GM12878 (cell line): ENCODE measurements around the gene PTPRD. TPM values are rescaled to one million over a fixed set of nuclear protein-coding genes. Genes with fewer than 3 reads are reported as not detected.

Experiments used
- ATAC-seq: fragments of 200-7000 bp; cut with Tn5 transposase; 3 replicates; pipeline ENCODE4 v1.9.1; 2020; ENCODE audit warnings: mild to moderate bottlenecking, moderate library complexity
- BruUV-seq: library from RNA; stranded (reverse); fragments of 400-500 nt; replicated peaks from 2 replicates; lab custom pipeline; 2021; lab: Mats Ljungman, UMichigan
- CTCF ChIA-PET: fragments of 300-600 bp; sonication (Branson Sonifier 250); formaldehyde crosslinking; extraction: SDS; loops from one replicate; lab custom pipeline; 2021; ENCODE audit warnings: inconsistent platforms; lab: Yijun Ruan, JAX
- POLR2A ChIA-PET: fragments of 350-600 bp; formaldehyde crosslinking; extraction: SDS; loops from one replicate; lab custom pipeline; 2021; ENCODE audit warnings: inconsistent platforms; lab: Charles Lee
- RAD21 ChIA-PET: fragments of 300-600 bp; sonication (Branson Sonifier 250); formaldehyde crosslinking; loops from one replicate; lab custom pipeline; 2023; ENCODE audit warnings: antibody characterized with exemption; ENCODE audit not compliant: unreplicated experiment; lab: Charles Lee
- SMC1A ChIA-PET: fragments of 300-600 bp; sonication (Branson Sonifier 250); formaldehyde crosslinking; loops from one replicate; lab custom pipeline; 2023; ENCODE audit not compliant: unreplicated experiment, uncharacterized antibody; lab: Charles Lee
- DNase-seq: peaks from one replicate; pipeline ENCODE4 v3.0.0-alpha.2; 2011; ENCODE audit warnings: low read depth, low spot score
- FAIRE-seq: peaks from 3 replicates; lab custom pipeline; 2011; peaks lifted over from hg19 to GRCh38; lab: Jason Lieb, UNC
- H2AFZ ChIP-seq: 2 replicates; pipeline ENCODE4 v1.6.0; 2011; ENCODE audit warnings: low read depth, low read length, control low read depth; ENCODE audit not compliant: control insufficient read depth
- H3K27ac ChIP-seq: 2 replicates; pipeline ENCODE4 v1.5.1; 2011; ENCODE audit warnings: control low read depth; ENCODE audit not compliant: control insufficient read depth, insufficient read depth
- H3K27me3 ChIP-seq, 2 experiments: replicated peaks in 1 of 2; 2 replicates each; pipeline versions ENCODE4 v1.6.0 to v1.6.1; 2011; ENCODE audit warnings: low read length in 1 of 2; ENCODE audit not compliant: control insufficient read depth in 2 of 2, insufficient read depth in 2 of 2
- H3K36me3 ChIP-seq, 2 experiments: 2 replicates each; pipeline ENCODE4 v1.5.1; 2011; ENCODE audit warnings: low read length in 1 of 2; ENCODE audit not compliant: control insufficient read depth in 2 of 2, insufficient read depth in 2 of 2
- H3K4me1 ChIP-seq: 2 replicates; pipeline ENCODE4 v1.6.1; 2011; ENCODE audit warnings: mild to moderate bottlenecking, low read length, moderate library complexity, mixed read lengths; ENCODE audit not compliant: control insufficient read depth, insufficient read depth
- H3K4me2 ChIP-seq: 2 replicates; pipeline ENCODE4 v1.6.0; 2011; ENCODE audit warnings: control low read depth; ENCODE audit not compliant: control insufficient read depth, insufficient read depth
- H3K4me3 ChIP-seq: fragments of 200-600 bp; sonication (generic); 2 replicates; pipeline ENCODE4 v1.5.1; 2016
- H3K79me2 ChIP-seq: 2 replicates; pipeline ENCODE4 v1.6.0; 2011; ENCODE audit warnings: low read length; ENCODE audit not compliant: control insufficient read depth, insufficient read depth
- H3K9ac ChIP-seq: 2 replicates; pipeline ENCODE4 v1.8.0; 2011; ENCODE audit warnings: low read length, control low read depth, mixed read lengths; ENCODE audit not compliant: control insufficient read depth, insufficient read depth
- H3K9me3 ChIP-seq: replicated peaks from 3 replicates; pipeline ENCODE4 v1.5.1; 2011; ENCODE audit warnings: mild to moderate bottlenecking, low read length; ENCODE audit not compliant: control insufficient read depth, insufficient read depth
- H4K20me1 ChIP-seq: 2 replicates; pipeline ENCODE4 v1.6.0; 2011; ENCODE audit not compliant: control insufficient read depth, insufficient read depth
- CEBPB ChIP-seq, 2 experiments: fragments of 150-350 bp in 1 of 2; IDR thresholded peaks; 2 replicates each; pipeline ENCODE4 v1.6.1; 2012 to 2014; ENCODE audit warnings: low read depth in 2 of 2, low read length in 2 of 2, borderline replicate concordance in 1 of 2, inconsistent platforms in 1 of 2
- CHD4 ChIP-seq: fragments of 200-600 bp; sonication (generic); IDR thresholded peaks from 2 replicates; pipeline ENCODE4 v1.6.1; 2016; ENCODE audit warnings: mild to moderate bottlenecking
- MYB ChIP-seq: fragments of 150-350 bp; IDR thresholded peaks from 2 replicates; pipeline ENCODE4 v1.6.1; 2014; ENCODE audit warnings: mild to moderate bottlenecking, low read depth, low read length, borderline replicate concordance
- NFYB ChIP-seq: IDR thresholded peaks from 2 replicates; pipeline ENCODE4 v1.6.1; 2011; ENCODE audit warnings: low read depth, mild to moderate bottlenecking, low read length, improper control_type of control experiment, moderate library complexity; ENCODE audit not compliant: insufficient read depth
- SMAD5 ChIP-seq: IDR thresholded peaks from 2 replicates; pipeline ENCODE4 v1.6.1; 2016; ENCODE audit warnings: antibody characterized with exemption, low read depth
- WGBS: methylation state at CpG from one replicate; pipeline ENCODE4 v1.1.6; 2016; ENCODE audit warnings: low lambda C conversion rate; ENCODE audit not compliant: insufficient replicate concordance, insufficient coverage; ENCODE audit errors: missing lambda C conversion rate; 5-methylcytosine and 5-hydroxymethylcytosine counted together
- in situ Hi-C: fragments of 300-500 bp; cut with MboI; formaldehyde crosslinking; loops from 9 replicates; pipeline ENCODE4 v1.14.3; 2018; ENCODE audit warnings: mixed read lengths
- intact Hi-C: fragments of 100-400 bp; cut with micrococcal nuclease; formaldehyde crosslinking; loops from one replicate; pipeline ENCODE4 v1.14.2; 2022; ENCODE audit not compliant: unreplicated experiment
- polyA plus RNA-seq, 11 experiments: library from polyadenylated mRNA; depleted of rRNA in 4 of 11; unstranded in 6 of 11; stranded (reverse) in 5 of 11; fragments of >200 nt; fragmentation: Nextera tagmentation in 4 of 11; fragmentation: Illumina TruSeq in 1 of 11; extraction: Ambion mirVana in 4 of 11; extraction: Trizol in 1 of 11; gene quantifications; 1 replicate in 1 of 11; 2 replicates in 10 of 11; pipeline versions ENCODE4 v1.2.1 to v1.2.3, GENCODE V29; 2011 to 2016; ENCODE audit warnings: inconsistent platforms in 2 of 11, missing spikeins in 2 of 11, low read depth in 1 of 11
- total RNA-seq, 4 experiments: library from RNA; depleted of rRNA in 3 of 4; stranded (reverse); fragments of >200 nt in 3 of 4; fragmentation: Illumina TruSeq in 1 of 4; extraction: Trizol in 1 of 4; gene quantifications; 2 replicates each; pipeline versions ENCODE4 v1.2.1 to v1.2.3, GENCODE V29; 2013 to 2021
- TF ChIP-seq, protein P1 (sequence below): IDR thresholded peaks from 2 replicates; pipeline ENCODE4 v1.6.1; 2012; ENCODE audit warnings: mild to moderate bottlenecking, low read depth, low read length
- TF ChIP-seq, protein P2 (sequence below): fragments of 150-350 bp; IDR thresholded peaks from 2 replicates; pipeline ENCODE4 v1.6.1; 2016; ENCODE audit warnings: low read depth, low read length
- TF ChIP-seq, protein P3 (sequence below): fragments of 150-350 bp; IDR thresholded peaks from 2 replicates; pipeline ENCODE4 v1.6.1; 2014; ENCODE audit warnings: mild to moderate bottlenecking, low read depth, low read length

Gene PTPRD
- total and polyA plus RNA-seq, 10 of the 15 experiments (the other 5 are each of a cell fraction or from before 2014, with no cell fraction given), result under 0.01 to 0.05 (median 0.01) TPM; not detected in 7

DNA sequence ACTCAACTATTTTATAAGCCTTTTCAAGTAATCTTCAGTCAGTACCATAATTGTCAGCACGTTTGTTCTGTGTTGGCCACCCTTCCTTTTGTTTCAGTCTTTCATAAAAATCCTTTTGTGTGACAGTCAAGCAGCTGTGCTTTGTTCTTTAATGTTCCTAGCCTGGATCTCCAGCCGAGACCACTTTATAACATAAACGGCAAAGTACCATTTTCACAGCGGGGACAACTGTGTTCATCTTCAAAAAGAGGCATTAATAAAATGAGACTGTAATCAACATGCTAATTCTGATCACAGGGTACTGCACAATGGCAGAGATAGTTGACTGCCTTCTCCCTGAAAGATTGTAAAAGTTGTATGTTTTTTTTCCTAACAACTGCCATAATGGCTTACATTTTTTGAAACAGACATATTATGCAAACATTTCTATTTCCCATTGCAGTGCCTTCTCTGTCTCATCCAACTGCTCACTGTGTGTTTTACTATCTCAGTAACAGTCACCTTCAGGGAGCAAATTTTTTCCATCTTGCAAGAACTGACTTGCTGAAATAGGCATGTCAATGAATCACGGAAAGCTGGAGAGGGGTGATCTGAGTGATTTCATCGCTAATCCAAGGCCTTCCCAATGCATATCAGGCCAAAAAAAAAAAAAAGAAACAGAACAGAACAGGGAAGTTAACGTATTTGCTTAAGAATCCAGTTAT is 1984.7 kb downstream of the PTPRD start:
- Histone ChIP-seq H3K36me3 (no peaks in the 10 kb centered on the region), H3K79me2 (no peaks in the 10 kb centered on the region), H3K27me3 (no peaks in the 10 kb centered on the region), H2AFZ (no peak overlapping the region), H3K9me3 (no peaks in the 10 kb centered on the region), H3K9ac (no peak overlapping the region), H4K20me1 (no peaks in the 10 kb centered on the region), H3K4me3 (no peak overlapping the region), H3K4me2 (no peak overlapping the region), H3K4me1 (no peaks in the 10 kb centered on the region), H3K27ac (no peak overlapping the region)
- TF ChIP-seq CEBPB (IDR thresholded peaks at IDR 0.05; ENCODE audit: borderline replicate concordance in 1 of 2, low read depth in 2 of 2, low read length in 2 of 2), result no peak
- TF ChIP-seq, protein P1, sequence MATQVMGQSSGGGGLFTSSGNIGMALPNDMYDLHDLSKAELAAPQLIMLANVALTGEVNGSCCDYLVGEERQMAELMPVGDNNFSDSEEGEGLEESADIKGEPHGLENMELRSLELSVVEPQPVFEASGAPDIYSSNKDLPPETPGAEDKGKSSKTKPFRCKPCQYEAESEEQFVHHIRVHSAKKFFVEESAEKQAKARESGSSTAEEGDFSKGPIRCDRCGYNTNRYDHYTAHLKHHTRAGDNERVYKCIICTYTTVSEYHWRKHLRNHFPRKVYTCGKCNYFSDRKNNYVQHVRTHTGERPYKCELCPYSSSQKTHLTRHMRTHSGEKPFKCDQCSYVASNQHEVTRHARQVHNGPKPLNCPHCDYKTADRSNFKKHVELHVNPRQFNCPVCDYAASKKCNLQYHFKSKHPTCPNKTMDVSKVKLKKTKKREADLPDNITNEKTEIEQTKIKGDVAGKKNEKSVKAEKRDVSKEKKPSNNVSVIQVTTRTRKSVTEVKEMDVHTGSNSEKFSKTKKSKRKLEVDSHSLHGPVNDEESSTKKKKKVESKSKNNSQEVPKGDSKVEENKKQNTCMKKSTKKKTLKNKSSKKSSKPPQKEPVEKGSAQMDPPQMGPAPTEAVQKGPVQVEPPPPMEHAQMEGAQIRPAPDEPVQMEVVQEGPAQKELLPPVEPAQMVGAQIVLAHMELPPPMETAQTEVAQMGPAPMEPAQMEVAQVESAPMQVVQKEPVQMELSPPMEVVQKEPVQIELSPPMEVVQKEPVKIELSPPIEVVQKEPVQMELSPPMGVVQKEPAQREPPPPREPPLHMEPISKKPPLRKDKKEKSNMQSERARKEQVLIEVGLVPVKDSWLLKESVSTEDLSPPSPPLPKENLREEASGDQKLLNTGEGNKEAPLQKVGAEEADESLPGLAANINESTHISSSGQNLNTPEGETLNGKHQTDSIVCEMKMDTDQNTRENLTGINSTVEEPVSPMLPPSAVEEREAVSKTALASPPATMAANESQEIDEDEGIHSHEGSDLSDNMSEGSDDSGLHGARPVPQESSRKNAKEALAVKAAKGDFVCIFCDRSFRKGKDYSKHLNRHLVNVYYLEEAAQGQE, result no peak
- TF ChIP-seq, protein P2, sequence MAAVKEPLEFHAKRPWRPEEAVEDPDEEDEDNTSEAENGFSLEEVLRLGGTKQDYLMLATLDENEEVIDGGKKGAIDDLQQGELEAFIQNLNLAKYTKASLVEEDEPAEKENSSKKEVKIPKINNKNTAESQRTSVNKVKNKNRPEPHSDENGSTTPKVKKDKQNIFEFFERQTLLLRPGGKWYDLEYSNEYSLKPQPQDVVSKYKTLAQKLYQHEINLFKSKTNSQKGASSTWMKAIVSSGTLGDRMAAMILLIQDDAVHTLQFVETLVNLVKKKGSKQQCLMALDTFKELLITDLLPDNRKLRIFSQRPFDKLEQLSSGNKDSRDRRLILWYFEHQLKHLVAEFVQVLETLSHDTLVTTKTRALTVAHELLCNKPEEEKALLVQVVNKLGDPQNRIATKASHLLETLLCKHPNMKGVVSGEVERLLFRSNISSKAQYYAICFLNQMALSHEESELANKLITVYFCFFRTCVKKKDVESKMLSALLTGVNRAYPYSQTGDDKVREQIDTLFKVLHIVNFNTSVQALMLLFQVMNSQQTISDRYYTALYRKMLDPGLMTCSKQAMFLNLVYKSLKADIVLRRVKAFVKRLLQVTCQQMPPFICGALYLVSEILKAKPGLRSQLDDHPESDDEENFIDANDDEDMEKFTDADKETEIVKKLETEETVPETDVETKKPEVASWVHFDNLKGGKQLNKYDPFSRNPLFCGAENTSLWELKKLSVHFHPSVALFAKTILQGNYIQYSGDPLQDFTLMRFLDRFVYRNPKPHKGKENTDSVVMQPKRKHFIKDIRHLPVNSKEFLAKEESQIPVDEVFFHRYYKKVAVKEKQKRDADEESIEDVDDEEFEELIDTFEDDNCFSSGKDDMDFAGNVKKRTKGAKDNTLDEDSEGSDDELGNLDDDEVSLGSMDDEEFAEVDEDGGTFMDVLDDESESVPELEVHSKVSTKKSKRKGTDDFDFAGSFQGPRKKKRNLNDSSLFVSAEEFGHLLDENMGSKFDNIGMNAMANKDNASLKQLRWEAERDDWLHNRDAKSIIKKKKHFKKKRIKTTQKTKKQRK, result no peak
- no peak for TF ChIP-seq SMAD5
- TF ChIP-seq, protein P3, sequence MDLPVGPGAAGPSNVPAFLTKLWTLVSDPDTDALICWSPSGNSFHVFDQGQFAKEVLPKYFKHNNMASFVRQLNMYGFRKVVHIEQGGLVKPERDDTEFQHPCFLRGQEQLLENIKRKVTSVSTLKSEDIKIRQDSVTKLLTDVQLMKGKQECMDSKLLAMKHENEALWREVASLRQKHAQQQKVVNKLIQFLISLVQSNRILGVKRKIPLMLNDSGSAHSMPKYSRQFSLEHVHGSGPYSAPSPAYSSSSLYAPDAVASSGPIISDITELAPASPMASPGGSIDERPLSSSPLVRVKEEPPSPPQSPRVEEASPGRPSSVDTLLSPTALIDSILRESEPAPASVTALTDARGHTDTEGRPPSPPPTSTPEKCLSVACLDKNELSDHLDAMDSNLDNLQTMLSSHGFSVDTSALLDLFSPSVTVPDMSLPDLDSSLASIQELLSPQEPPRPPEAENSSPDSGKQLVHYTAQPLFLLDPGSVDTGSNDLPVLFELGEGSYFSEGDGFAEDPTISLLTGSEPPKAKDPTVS, result no peak
- TF ChIP-seq MYB, result no peak
- TF ChIP-seq NFYB, result no peak
- no peak for TF ChIP-seq CHD4
- ChIA-PET SMC1A (no interaction called here), POLR2A (no interaction called here), RAD21 (no interaction called here), CTCF (no interaction called here)
- in situ Hi-C loops, result no loop called here
- DNase-seq (no peak), ATAC-seq (no peak), FAIRE-seq (no peak)
- intact Hi-C loops, result no loop called here
- WGBS, result 28% methylated on average over 7 of the region's 7 CpGs
- BruUV-seq, result no TSS peak
